Spleen (tissue), 7 donors: ENCODE data around the gene LSAMP.

Experiments
- POLR2AphosphoS5 ChIP-seq, 3 donors: sonication (generic); formaldehyde crosslinking; IDR thresholded peaks; one replicate each; pipeline ENCODE4 v1.5.1; 2017; ENCODE audit warnings: antibody characterized with exemption in 3 of 3
- TF ChIP-seq, protein P1 (sequence below), 11 experiments: fragments of 200-600 bp in 7 of 11; fragments of 450-650 bp in 4 of 11; sonication (generic) in 4 of 11; IDR thresholded peaks in 8 of 11; conservative IDR thresholded peaks in 3 of 11; 1 replicate in 7 of 11; 2 replicates in 4 of 11; pipeline versions ENCODE4 v1.4.0 to v1.8.0; 2016 to 2021; ENCODE audit warnings: antibody characterized with exemption in 11 of 11, inconsistent platforms in 4 of 11, mild to moderate bottlenecking in 1 of 11
- donor health status: DM: no; HTN: no; CAD: no; lungs with moderate emphysema.
- donor health status: DM: no; HTN: no; CAD: no.
- donor health status: DM: no; HTN: no; CAD: no.

GRCh38 chr3:115912372-115912771 is 532.9 kb downstream of the LSAMP start:
- TF ChIP-seq, protein P1, sequence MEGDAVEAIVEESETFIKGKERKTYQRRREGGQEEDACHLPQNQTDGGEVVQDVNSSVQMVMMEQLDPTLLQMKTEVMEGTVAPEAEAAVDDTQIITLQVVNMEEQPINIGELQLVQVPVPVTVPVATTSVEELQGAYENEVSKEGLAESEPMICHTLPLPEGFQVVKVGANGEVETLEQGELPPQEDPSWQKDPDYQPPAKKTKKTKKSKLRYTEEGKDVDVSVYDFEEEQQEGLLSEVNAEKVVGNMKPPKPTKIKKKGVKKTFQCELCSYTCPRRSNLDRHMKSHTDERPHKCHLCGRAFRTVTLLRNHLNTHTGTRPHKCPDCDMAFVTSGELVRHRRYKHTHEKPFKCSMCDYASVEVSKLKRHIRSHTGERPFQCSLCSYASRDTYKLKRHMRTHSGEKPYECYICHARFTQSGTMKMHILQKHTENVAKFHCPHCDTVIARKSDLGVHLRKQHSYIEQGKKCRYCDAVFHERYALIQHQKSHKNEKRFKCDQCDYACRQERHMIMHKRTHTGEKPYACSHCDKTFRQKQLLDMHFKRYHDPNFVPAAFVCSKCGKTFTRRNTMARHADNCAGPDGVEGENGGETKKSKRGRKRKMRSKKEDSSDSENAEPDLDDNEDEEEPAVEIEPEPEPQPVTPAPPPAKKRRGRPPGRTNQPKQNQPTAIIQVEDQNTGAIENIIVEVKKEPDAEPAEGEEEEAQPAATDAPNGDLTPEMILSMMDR (IDR thresholded peaks at IDR 0.05 in 8 of 11, conservative IDR thresholded peaks at IDR 0.05 in 3 of 11): no peak
- no peak for TF ChIP-seq POLR2AphosphoS5 (IDR thresholded peaks at IDR 0.05)
